Measurements from ENCODE around the gene SELENOT.
"Not testable (repeated sequence)": the region's sequence is repeated elsewhere in the genome, so short reads cannot be mapped to it uniquely, and the experiment has no call there.

SELENOT gene

GRCh38 chr3:150607267-150608065 lies 4.3 kb downstream of the SELENOT start:
- DNase-seq (ENCODE audit: low read depth in 2 of 2), result no peak

DNA sequence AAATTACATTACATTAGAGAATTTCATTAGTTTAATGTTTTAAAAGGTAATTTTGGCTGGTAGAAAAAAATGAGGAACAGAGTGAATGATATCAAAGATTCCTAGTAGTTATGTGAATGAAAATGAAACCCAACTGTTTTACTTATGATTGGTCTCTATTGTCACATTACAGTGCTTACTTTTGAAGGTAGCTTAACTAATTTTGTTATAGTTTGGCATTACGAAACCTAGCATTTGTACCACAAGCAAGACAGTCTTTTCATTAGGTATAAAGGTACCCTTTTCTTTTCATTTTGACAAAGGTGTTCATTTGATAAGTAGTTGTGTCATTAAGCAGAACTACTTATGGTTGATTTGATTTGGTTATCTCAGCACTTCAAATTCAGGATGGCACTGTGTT lies 6.9 kb downstream of the SELENOT start:
- DNase-seq (ENCODE audit: low read depth in 2 of 2), result no peak

DNA sequence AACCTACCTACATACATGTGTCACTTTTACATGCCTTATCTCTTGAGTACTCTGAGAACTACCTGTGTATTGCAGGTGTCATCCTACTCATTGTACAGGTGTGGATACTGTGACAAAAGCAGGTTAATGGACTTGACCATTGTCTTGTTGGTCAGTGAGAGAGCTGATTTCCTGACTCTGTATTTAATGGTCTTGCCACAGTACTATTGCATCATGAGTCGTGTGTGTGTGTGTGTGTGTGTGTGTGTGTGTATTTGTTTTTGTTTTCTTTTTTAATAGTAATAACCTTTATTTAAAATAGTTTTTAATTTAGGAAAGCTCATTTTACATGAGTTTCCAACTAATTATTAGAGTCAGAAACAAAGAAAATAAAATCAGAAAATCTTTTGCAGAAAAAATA lies 7.7 kb downstream of the SELENOT start:
- no peak for DNase-seq (ENCODE audit: low read depth in 2 of 2)

DNA sequence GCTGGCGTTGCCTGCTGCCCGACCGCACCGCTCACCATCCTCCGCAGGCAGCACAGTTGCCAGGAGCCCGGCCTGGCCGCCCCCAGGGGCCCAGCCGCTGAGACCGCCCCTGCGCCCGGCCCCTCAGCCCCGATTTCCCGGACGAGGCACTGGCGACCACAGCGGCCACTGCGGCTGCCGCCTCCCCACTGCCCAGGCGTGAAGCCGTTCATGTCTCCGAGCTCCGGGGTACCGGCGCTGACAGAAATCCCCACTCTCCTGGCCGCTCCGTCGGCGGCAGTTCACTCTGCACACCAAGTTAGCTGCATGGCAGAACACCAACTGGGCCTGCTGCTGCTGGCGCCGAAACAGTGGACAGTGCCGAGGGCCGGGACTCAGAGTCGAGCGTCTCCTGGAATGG lies 8.5 kb downstream of the SELENOT start:
- DNase-seq (ENCODE audit: low read depth in 2 of 2), result no peak

DNA sequence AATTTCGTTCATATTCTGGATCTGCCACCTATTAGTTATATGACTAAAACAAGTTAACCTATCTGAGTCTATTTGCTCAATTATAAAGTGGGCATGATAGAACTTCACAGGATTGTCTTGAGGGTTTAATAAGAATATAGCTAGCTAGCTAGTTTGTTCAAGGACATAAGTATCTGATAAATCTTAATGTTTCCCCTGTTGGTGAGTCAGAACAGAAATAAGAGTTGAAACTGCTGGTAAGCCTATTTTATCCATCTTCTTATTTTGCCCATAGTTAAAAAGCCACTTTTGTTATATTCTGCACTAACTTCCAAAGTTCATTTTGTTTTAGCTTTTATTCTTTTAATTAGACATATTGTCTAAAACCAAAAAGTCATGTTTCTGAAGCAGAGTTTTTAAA lies 9.4 kb downstream of the SELENOT start:
- DNase-seq (ENCODE audit: low read depth in 2 of 2), result no peak

DNA sequence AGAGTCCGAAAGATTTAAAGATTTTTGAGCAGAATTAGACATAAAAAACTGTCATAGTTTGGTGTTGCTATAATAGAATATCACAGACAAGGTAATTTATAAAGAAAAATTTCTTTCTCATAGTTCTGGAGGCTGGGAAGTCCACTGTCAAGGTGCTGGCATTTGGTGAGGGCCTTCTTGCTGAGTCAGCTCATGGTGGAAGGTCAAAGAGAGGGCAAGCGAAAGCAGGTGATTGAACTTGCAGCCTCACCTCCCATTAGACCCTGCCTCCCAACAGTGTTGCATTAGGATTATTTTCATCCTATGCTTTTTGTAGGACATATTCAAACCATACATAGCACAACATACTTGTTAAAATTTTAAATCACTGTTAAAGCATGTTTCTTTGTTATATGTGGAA lies 9.9 kb downstream of the SELENOT start:
- DNase-seq (ENCODE audit: low read depth in 2 of 2), result no peak

- no peak for DNase-seq (ENCODE audit: low read depth in 2 of 2)
Observed at GRCh38 chr3:150613709-150614480, 10.8 kb downstream of the SELENOT start.

DNA sequence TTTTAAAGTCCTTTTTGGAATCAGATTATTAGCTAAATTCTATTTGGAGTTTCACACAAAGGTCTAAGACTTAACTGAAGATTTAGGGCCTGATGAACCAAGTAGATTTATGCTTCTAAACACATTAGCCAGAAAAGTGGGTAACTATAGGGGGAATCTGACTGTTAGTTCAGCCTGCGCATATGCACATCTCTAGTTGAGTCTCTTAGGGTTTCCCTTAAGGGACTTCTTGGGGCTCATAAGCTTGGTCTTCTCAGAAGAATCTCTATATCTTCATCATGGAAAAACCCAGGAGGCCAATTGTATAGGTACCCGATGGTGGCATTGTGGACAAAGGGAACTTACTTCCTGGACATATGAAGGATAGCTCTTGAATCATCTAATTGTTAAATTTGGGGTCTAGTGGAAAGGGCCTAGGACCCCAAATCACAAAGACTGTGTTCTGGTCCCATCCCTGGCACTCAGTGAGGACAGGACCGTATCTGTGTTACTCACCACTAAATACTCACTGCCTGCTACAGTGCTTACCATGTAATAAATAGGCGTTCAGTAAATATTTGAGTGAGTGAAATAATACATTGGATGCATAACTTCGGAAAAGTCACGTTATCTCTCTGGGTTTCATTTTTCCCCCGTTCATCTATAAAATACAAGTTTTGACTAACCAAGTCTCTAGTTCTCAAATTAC lies 17.0 kb downstream of the SELENOT start:
- DNase-seq (ENCODE audit: low read depth in 2 of 2), result no peak

GRCh38 chr3:150622955-150623354 lies 19.8 kb downstream of the SELENOT start:
- not testable (repeated sequence) for DNase-seq (ENCODE audit: low read depth in 2 of 2)

DNA sequence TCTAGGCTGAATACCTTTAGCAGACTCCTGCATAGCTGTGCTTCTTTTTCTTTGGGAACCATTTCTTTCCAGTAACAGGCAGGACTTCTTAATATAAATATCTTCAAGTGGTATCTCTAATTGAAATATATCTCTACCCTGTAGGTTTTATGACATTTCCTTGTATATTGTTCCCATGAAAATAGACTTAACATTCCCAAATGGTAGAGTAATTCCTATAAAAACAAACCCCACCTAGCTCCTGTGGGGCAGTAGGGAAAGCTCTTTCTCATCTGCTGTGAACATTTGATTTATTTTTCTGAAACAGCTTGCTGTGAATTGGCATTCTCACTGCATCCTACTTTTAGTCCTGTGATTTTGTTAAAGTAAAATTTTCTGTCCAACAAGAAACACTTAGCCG lies 20.8 kb downstream of the SELENOT start:
- DNase-seq (ENCODE audit: low read depth in 2 of 2), result no peak

DNA sequence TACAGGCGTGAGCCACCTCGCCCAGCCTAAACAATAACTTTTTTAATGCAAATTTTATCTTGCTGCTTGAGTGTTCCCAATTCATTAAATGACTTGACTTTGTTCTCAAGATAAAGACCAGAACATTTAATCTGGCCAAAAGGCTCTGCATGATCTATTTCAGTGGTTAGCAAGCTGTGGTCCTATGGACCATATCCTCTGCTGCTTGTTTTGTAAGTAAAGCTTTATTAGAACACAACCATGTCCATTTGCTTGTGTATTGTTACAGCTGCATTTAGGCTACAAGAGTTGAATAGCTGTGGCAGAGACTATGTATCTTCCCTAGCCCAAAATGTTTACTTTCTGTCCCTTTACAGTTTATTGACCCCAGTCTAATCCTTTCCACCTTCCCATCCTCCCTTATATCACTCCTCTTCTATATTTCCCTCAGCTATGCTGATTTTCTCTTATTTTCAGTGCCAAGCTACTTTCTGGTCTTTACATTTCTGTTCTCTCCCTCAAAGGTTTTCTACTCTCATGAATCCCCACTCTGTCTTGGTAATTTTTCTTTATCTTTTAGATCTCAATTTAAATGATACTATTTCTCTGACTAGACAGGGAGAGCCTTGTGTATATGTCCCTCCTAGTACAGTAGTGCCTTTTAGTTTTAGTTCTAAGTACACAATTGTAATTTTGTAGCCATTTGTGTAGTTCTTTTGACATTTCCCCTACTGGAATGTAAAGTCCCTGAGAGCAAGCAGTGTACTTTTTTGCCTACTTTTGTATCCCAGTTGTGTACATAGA lies 23.2 kb downstream of the SELENOT start:
- no peak for DNase-seq (ENCODE audit: low read depth in 2 of 2)

DNA sequence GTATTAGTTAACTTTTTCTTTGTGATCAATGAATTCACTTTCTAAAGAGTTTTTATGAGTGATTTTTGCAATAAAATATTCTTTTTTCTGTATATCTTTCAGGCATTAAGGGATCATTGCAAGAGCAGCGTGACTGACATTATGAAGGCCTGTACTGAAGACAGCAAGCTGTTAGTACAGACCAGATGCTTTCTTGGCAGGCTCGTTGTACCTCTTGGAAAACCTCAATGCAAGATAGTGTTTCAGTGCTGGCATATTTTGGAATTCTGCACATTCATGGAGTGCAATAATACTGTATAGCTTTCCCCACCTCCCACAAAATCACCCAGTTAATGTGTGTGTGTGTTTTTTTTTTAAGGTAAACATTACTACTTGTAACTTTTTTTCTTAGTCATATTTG lies 24.4 kb downstream of the SELENOT start:
- DNase-seq (ENCODE audit: low read depth in 2 of 2), result no peak

DNA sequence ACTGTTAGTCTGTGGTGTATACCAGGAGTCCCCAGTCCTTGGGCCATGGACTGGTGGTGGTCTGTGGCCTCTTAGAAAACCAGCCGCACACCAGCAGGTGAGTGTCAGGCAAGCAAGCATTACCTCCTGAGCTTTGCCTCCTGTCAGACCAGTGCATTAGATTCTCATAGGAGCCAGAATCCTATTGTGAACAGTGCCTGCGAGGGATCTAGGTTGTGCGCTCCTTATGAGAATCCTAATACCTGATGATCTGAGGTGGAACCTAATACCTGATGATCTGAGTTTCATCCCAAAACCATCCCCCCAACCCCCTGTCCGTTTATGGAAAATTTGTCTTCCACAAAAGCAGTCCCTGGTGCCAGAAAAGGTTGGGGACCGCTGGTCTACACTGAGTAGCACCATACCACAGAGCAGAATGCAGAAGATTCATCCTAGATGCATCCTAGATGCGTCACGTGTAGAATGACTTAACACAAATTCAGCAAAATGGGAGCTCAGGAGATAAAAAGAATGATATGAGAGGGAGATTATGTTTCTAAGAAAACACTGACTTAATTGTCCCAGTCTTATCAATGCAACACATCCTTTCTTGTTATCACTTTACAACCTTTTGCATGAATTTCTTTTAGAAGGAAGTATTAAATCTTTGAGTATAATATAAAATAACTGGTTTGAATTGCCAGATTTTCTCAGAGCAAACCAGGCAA lies 28.5 kb downstream of the SELENOT start:
- no peak for DNase-seq (ENCODE audit: low read depth in 2 of 2)

GRCh38 chr3:150635076-150635475 lies 32.0 kb downstream of the SELENOT start:
- DNase-seq (ENCODE audit: low read depth in 2 of 2), result no peak

GRCh38 chr3:150635526-150635925 lies 32.4 kb downstream of the SELENOT start:
- no peak for DNase-seq (ENCODE audit: low read depth in 2 of 2)

GRCh38 chr3:150636258-150636657 lies 33.1 kb downstream of the SELENOT start:
- DNase-seq (ENCODE audit: low read depth in 2 of 2), result no peak

GRCh38 chr3:150639262-150639661 lies 36.1 kb downstream of the SELENOT start:
- DNase-seq (ENCODE audit: low read depth in 2 of 2), result no peak

- no peak for DNase-seq (ENCODE audit: low read depth in 2 of 2)
Observed at GRCh38 chr3:150640256-150640655, 37.1 kb downstream of the SELENOT start.

DNA sequence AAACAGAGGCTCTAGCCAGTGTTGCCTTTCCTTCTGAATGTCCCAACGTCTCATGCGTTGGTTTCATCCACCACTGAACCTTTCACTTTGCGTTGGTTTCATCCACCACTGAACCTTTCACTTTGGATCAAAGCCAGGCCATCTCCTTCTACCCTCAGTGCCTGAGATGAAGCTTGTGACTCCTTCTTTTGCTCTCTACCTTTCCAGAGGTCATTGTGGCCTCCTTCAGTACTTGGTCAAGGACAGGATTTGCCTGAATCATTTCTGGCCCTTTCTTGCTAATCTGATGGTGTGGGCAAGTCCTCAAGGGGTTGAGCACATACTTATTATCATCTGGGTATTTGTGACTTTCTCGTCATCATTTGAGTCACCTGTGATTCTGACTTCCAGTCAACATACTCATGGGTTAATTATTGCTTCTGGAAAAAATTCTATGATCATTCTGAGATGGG lies 50.0 kb downstream of the SELENOT start:
- no peak for DNase-seq (ENCODE audit: low read depth in 2 of 2)

- no peak for DNase-seq (ENCODE audit: low read depth in 2 of 2)
Observed at GRCh38 chr3:150656316-150656715, 53.2 kb downstream of the SELENOT start.

Data from stimulated activated CD4-positive, alpha-beta T cell treated with anti-CD3 and anti-CD28 coated beads, Interleukin-12 subunit alpha, Interleukin-12 subunit beta, amount 100 ng/mL, for 24 hours (primary cell).